Vagina (tissue), 2 donors: Measurements from ENCODE around the gene SLCO2B1. TPM values are rescaled to one million over a fixed set of nuclear protein-coding genes. Genes with fewer than 3 reads are reported as not detected.

Experiments
- DNase-seq, 2 donors: peaks; one replicate each; pipeline ENCODE4 v3.0.0-alpha.2; 2017; ENCODE audit errors: extremely low spot score in 2 of 2
- H3K27ac ChIP-seq: fragments of 200-600 bp; sonication (generic); one replicate; pipeline ENCODE4 v1.5.1; 2019
- H3K27me3 ChIP-seq: fragments of 200-600 bp; sonication (generic); one replicate; pipeline ENCODE4 v1.5.1; 2019
- H3K36me3 ChIP-seq, 2 donors: fragments of 200-600 bp; sonication (generic); one replicate each; pipeline ENCODE4 v1.5.1; 2017 to 2019
- H3K4me1 ChIP-seq: fragments of 200-600 bp; sonication (generic); one replicate; pipeline ENCODE4 v1.5.1; 2019
- H3K4me3 ChIP-seq, 2 donors: fragments of 200-600 bp; sonication (generic); 1 replicate in 1 of 2; 2 replicates in 1 of 2; pipeline ENCODE4 v1.5.1; 2016 to 2019
- H3K9me3 ChIP-seq: fragments of 200-600 bp; sonication (generic); one replicate; pipeline ENCODE4 v1.5.1; 2019
- POLR2A ChIP-seq, 2 donors: fragments of 450-650 bp; IDR thresholded peaks; one replicate each; pipeline ENCODE4 v1.6.1; 2017; ENCODE audit warnings: antibody characterized with exemption in 2 of 2, mild to moderate bottlenecking in 2 of 2, moderate library complexity in 2 of 2
- POLR2AphosphoS5 ChIP-seq, 2 donors: sonication (generic); formaldehyde crosslinking; IDR thresholded peaks; one replicate each; pipeline ENCODE4 v1.9.0; 2017; ENCODE audit warnings: antibody characterized with exemption in 2 of 2, mild to moderate bottlenecking in 2 of 2, low read depth in 1 of 2; ENCODE audit not compliant: insufficient read depth in 1 of 2
- intact Hi-C: fragments of 100-400 bp; cut with DNase I; formaldehyde crosslinking; loops from one replicate; pipeline ENCODE4 v1.15.1; 2023
- total RNA-seq: library from RNA; depleted of rRNA; stranded (reverse); fragments of >200 nt; gene quantifications from one replicate; pipeline ENCODE4 v1.2.3, GENCODE V29; 2016
- TF ChIP-seq, protein P1 (sequence below), 3 experiments: fragments of 450-650 bp in 2 of 3; fragments of 200-600 bp in 1 of 3; sonication (generic) in 1 of 3; IDR thresholded peaks; one replicate each; pipeline ENCODE4 v1.5.1; 2017 to 2019; ENCODE audit warnings: antibody characterized with exemption in 3 of 3, mild to moderate bottlenecking in 2 of 3, moderate library complexity in 2 of 3

SLCO2B1 gene
- total RNA-seq, 1 donor from 2014 or later = 55.5 TPM

GRCh38 chr11:75193271-75193670, 42.4 kb downstream of the SLCO2B1 start:
- Histone ChIP-seq H3K36me3 (no peaks in the 10 kb centered on the region), H3K27ac (no peak overlapping the region), H3K4me3 (no peak overlapping the region), H3K4me1 (no peaks in the 10 kb centered on the region), H3K9me3 (no peaks in the 10 kb centered on the region), H3K27me3 (no peaks in the 10 kb centered on the region)
- TF ChIP-seq POLR2AphosphoS5 (IDR thresholded peaks at IDR 0.05; ENCODE audit: insufficient read depth in 1 of 2, low read depth in 1 of 2) (no peak), POLR2A (IDR thresholded peaks at IDR 0.05) (no peak)
- TF ChIP-seq, protein P1, sequence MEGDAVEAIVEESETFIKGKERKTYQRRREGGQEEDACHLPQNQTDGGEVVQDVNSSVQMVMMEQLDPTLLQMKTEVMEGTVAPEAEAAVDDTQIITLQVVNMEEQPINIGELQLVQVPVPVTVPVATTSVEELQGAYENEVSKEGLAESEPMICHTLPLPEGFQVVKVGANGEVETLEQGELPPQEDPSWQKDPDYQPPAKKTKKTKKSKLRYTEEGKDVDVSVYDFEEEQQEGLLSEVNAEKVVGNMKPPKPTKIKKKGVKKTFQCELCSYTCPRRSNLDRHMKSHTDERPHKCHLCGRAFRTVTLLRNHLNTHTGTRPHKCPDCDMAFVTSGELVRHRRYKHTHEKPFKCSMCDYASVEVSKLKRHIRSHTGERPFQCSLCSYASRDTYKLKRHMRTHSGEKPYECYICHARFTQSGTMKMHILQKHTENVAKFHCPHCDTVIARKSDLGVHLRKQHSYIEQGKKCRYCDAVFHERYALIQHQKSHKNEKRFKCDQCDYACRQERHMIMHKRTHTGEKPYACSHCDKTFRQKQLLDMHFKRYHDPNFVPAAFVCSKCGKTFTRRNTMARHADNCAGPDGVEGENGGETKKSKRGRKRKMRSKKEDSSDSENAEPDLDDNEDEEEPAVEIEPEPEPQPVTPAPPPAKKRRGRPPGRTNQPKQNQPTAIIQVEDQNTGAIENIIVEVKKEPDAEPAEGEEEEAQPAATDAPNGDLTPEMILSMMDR (IDR thresholded peaks at IDR 0.05) = no peak
- intact Hi-C loops = no loop called here
- DNase-seq = no peak

GRCh38 chr11:75193711-75194110, 42.8 kb downstream of the SLCO2B1 start:
- H3K27me3 ChIP-seq = no peaks in the 10 kb centered on the region
- TF ChIP-seq POLR2A (IDR thresholded peaks at IDR 0.05) (no peak), POLR2AphosphoS5 (IDR thresholded peaks at IDR 0.05; ENCODE audit: insufficient read depth in 1 of 2, low read depth in 1 of 2) (no peak)
- no peak overlapping the region for H3K27ac ChIP-seq
- no peaks in the 10 kb centered on the region for H3K4me1 ChIP-seq
- no peaks in the 10 kb centered on the region for H3K36me3 ChIP-seq
- intact Hi-C loops = no loop called here
- H3K4me3 ChIP-seq = no peak overlapping the region
- DNase-seq = no peak
- no peaks in the 10 kb centered on the region for H3K9me3 ChIP-seq

DNA sequence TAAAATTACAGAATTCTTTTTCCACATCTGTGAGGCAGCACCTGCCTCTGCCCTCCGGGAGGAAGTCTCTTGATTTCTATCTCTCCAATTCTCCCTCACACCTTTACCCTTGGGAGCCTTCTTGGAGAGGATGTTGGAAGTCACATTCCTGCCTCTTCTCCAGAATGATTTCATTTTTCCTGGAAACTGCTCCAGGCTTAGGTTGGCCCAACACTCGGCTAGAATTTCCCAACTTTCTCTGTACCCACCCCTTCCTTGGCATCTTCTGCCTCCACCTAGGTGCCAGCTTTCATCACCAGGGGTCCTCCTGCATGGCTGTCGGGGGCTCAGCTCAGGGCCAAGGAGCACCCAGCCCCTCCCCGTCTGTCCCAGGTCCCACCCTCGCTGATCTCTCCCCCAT, 43.2 kb downstream of the SLCO2B1 start:
- Histone ChIP-seq H3K4me1 (no peaks in the 10 kb centered on the region), H3K27ac (no peak overlapping the region), H3K9me3 (no peaks in the 10 kb centered on the region), H3K4me3 (no peak overlapping the region), H3K36me3 (no peaks in the 10 kb centered on the region), H3K27me3 (no peaks in the 10 kb centered on the region)
- TF ChIP-seq, protein P1 (IDR thresholded peaks at IDR 0.05) = no peak
- TF ChIP-seq POLR2A (IDR thresholded peaks at IDR 0.05) (no peak), POLR2AphosphoS5 (IDR thresholded peaks at IDR 0.05; ENCODE audit: insufficient read depth in 1 of 2, low read depth in 1 of 2) (no peak)
- intact Hi-C loops = no loop called here
- no peak for DNase-seq

- DNase-seq = no peak
- no peaks in the 10 kb centered on the region for H3K4me1 ChIP-seq
- H3K36me3 ChIP-seq = no peaks in the 10 kb centered on the region
- no peak overlapping the region for H3K27ac ChIP-seq
- no peaks in the 10 kb centered on the region for H3K9me3 ChIP-seq
- H3K4me3 ChIP-seq = no peak overlapping the region
- intact Hi-C loops = no loop called here
- no peaks in the 10 kb centered on the region for H3K27me3 ChIP-seq
- TF ChIP-seq POLR2A (IDR thresholded peaks at IDR 0.05) = no peak
- TF ChIP-seq, protein P1 (IDR thresholded peaks at IDR 0.05) = no peak
- TF ChIP-seq POLR2AphosphoS5 (IDR thresholded peaks at IDR 0.05; ENCODE audit: insufficient read depth in 1 of 2, low read depth in 1 of 2) = no peak
These were observed 44.5 kb downstream of the SLCO2B1 start for GRCh38 chr11:75195167-75195962.

DNA sequence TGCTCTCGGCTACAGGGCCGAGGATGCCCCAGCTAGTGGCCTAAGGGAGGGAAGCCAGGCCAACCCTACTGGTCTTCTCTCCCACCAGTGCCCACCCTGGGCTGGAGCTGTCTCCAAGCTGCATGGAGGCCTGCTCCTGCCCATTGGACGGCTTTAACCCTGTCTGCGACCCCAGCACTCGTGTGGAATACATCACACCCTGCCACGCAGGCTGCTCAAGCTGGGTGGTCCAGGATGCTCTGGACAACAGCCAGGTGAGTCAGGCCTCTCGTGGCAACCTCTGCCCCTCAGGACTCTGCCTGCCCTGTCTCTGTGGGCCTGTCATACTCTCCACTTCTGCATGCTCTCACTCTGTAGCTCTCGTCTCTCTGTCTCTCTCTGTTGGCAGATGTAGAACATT, 45.5 kb downstream of the SLCO2B1 start:
- H3K4me1 ChIP-seq = no peaks in the 10 kb centered on the region
- no peaks in the 10 kb centered on the region for H3K36me3 ChIP-seq
- no peak overlapping the region for H3K27ac ChIP-seq
- no peaks in the 10 kb centered on the region for H3K27me3 ChIP-seq
- intact Hi-C loops = no loop called here
- no peaks in the 10 kb centered on the region for H3K9me3 ChIP-seq
- no peak overlapping the region for H3K4me3 ChIP-seq
- no peak for DNase-seq
- TF ChIP-seq POLR2A (IDR thresholded peaks at IDR 0.05) (no peak), POLR2AphosphoS5 (IDR thresholded peaks at IDR 0.05; ENCODE audit: insufficient read depth in 1 of 2, low read depth in 1 of 2) (no peak)
- TF ChIP-seq, protein P1 (IDR thresholded peaks at IDR 0.05) = no peak
